Uterus (tissue), 2 donors: ENCODE results near the gene RNASE11.

ENCODE experiments used
- CTCF ChIP-seq, 4 experiments: fragments of 200-600 bp in 2 of 4; fragments of 450-650 bp in 2 of 4; sonication (generic) in 2 of 4; IDR thresholded peaks; one replicate each; pipeline ENCODE4 v1.5.1; 2016 to 2019; ENCODE audit warnings: antibody characterized with exemption in 4 of 4, mild to moderate bottlenecking in 2 of 4, moderate library complexity in 1 of 4
- POLR2A ChIP-seq, 2 donors: fragments of 450-650 bp; IDR thresholded peaks; one replicate each; pipeline ENCODE4 v1.6.1; 2016; ENCODE audit warnings: antibody characterized with exemption in 2 of 2, mild to moderate bottlenecking in 1 of 2, moderate library complexity in 1 of 2

- no peak for TF ChIP-seq CTCF (IDR thresholded peaks at IDR 0.05)
- TF ChIP-seq POLR2A (IDR thresholded peaks at IDR 0.05): no peak
Observed at GRCh38 chr14:20556500-20557211, 31.1 kb downstream of the RNASE11 start.
